HL-60/S4 treated with retinoic acid at 250 ng/mL for 4 days and 3 days (cell line): ENCODE results near the gene IBA57.

Source experiments
- in situ Hi-C: fragments of 300-500 bp; cut with MboI; formaldehyde crosslinking; loops from 2 replicates; pipeline ENCODE4 v1.7.0; 2022; ENCODE audit warnings: low sequenced_read_pairs

Gene IBA57

GRCh38 chr1:228144193-228144992 is 21.2 kb upstream of the IBA57 start:
- in situ Hi-C loops = no loop called here

DNA sequence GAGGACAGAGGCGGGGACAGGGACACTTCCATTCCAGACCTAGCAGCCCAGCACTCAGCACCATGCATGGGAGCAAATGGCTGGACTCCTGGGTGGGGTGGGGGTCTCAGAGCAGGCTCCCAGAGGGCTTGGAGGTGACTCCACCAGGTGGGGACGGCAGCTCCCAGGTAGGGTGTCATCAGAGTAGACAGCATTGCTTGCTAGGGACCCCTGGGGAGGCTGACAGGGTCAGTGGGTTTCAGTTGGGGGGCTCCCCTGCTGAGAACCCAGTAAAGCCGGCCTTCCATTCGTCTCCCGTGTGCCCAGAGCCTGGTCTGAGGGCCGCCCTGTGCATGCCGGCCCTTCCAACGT is 20.6 kb upstream of the IBA57 start:
- in situ Hi-C loops = no loop called here

- in situ Hi-C loops = no loop called here
Measured at GRCh38 chr1:228145463-228146416, 19.9 kb upstream of the IBA57 start.

GRCh38 chr1:228146417-228147150 is 19.0 kb upstream of the IBA57 start:
- in situ Hi-C loops = no loop called here

GRCh38 chr1:228147151-228147693 is 18.4 kb upstream of the IBA57 start:
- in situ Hi-C loops = no loop called here

DNA sequence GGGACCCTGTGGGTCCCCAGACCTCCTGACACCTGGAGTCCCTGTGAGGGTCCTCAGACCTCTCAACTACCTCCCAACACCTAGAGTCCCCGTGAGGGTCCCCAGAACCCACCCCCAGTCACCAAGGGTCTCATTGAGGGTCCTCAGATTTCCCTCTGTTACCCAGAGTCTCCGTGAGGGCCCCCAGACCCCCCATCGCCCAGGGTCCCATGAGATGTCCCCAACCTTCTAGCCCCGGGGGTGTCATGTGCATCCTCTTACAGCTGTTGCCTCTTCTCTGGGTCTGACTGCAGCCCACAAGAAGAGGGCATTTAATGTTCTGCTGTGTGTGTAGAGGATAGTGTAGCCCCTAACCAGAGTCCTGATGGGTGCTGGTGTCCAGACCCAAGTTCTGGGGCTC is 17.8 kb upstream of the IBA57 start:
- in situ Hi-C loops = no loop called here

GRCh38 chr1:228148196-228148861 is 17.3 kb upstream of the IBA57 start:
- in situ Hi-C loops = no loop called here

DNA sequence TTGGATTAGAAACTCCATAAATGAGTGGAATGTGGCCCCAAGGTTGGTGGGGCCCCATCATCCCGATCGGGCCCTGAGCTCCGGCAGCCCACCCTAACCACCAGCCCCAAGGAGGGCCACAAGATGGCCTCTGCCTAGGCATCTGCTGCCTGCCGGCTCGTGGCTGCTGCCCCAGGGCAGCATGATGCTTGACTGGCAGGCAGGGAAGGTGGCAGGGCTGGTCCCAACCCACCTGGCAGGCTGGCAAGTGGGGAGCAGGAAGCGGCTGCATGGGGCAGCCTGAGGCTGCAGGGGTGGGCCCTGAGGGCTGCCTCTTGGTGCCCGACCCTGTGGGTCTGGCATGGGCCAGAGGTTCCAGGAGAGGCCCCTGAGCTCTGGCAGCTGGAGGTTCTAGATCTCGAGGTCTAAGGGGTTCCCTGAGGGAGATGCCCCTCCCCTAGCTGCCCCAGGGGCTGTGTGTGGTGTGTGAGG is 16.6 kb upstream of the IBA57 start:
- in situ Hi-C loops = no loop called here

DNA sequence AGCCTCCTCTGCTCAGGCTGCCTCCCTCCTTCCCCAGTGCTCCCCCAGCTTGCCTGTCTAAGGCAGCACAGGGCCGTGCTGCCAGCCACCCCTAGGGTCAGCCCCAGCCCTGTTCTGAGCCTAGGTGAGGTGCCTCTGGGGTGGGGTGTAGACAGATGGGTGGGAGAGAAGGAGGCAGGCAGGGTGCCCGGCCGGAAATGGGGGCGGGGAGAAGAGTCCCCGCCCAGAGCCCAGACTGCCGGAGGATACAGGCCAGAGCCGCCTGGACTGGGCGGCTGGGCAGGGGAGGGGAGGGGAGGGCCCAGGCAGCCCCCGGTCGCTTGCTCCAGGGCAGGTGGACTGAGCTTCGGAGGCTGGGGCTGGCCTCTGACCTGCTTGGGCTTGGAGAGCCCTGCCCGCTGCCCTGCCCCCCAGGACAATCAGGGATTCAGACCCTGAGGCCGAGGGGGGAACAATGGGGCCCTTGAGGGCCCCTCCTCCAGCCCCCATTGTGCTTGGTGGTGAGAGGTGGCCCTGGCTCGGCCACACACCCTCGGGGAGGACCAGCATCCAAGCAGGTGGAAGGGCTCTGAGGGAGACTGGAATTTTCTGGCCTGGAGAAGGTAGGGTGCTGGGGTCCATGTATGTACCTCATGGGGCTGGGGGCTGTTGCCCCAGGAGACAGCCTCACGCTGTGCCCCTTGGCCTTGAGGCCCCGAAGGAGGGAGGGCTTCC is 16.0 kb upstream of the IBA57 start, which contains the start of gene GJC2:
Gene GJC2 (plus strand): TSS at position 525 of the 714 bp plus-strand sequence. CDS start 7,829 bp downstream, outside the sequence.
- in situ Hi-C loops = no loop called here

DNA sequence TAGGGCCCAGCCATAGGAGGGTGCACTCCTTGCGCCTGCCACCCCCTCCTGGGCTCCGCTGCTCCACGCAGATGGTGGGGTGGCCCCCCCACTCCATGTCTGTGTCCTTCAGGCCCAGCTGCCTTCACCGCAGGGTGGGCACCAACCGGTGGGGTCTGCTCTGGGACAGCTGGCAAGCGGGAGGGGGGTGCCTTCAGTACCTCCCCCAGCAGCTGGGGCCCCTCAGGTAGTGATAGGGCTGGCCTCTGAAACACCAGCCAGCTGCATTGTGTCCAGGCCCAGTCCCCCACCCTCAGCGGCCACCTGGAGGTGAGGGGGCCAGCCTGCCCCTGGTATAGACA is 15.5 kb upstream of the IBA57 start:
- in situ Hi-C loops = no loop called here

DNA sequence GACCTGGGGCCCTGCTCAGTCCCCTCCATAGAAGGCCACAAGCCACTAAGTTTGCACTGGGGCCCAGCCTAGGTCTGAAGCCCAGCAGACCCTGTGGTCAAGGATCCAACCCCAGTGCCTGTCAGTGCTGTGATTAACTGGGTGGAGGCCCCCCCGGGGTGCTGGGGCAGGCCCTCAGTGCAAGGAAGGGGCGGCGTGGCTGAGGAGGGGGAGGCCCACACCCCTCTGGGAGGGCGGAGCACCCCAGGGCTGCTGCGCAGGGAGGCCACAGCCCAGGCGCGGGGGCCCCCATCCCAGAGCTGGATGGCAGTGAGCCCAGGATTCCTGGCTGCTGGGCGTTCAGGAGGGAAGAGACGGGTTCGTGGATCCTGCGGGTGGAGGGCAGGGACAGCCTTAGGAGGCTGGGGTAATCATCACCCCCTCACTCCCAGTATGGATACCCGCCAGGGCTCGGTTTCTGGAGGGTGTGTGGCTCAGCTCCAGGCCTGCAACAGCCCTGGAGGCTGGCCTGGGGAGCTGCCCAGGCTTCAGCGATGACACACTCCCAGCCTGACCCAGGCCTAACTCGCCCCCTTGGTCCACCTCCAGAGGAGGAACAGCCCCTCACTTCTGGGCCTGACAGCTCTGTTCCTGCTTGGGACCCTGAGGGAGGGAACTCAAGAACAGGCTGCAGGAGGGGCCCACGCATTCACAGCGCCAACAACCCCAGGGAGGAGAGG is 15.0 kb upstream of the IBA57 start:
- in situ Hi-C loops = no loop called here

DNA sequence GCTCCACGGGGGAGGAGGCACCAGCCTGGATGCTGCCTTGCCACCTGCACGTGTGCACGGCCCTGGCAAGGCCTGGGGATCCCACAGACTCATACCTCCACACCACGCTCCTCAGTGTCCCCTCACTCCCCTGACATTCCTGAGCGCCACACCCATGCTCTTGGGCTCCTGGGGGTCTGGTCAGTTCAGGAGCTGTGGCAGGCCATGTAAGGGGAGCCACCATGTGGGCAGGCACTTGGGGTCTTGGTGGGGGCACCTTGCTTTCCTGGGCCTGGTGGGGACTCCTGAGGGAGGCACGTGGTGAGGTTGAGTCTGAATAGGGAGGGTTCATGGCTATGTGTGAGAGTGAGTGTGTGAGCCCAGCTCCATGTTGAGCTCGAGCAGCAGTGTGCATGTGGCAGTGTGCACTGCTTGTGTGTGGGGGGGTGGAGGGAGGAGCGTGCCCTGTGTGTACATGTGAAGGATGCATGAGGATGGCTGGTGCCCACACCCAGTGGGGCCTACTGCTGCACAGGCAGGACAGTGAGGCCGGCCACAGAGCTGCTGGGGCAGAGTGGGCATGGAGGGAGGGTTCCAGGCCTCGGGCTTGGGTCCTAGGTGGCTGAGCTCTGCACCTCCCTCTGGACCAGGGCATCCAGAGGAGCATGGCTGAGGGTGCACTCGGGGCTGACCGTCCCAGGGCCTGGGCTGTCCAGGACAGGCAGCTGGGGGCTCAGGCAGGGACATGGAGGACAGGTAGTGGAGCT is 14.3 kb upstream of the IBA57 start:
- in situ Hi-C loops = no loop called here

DNA sequence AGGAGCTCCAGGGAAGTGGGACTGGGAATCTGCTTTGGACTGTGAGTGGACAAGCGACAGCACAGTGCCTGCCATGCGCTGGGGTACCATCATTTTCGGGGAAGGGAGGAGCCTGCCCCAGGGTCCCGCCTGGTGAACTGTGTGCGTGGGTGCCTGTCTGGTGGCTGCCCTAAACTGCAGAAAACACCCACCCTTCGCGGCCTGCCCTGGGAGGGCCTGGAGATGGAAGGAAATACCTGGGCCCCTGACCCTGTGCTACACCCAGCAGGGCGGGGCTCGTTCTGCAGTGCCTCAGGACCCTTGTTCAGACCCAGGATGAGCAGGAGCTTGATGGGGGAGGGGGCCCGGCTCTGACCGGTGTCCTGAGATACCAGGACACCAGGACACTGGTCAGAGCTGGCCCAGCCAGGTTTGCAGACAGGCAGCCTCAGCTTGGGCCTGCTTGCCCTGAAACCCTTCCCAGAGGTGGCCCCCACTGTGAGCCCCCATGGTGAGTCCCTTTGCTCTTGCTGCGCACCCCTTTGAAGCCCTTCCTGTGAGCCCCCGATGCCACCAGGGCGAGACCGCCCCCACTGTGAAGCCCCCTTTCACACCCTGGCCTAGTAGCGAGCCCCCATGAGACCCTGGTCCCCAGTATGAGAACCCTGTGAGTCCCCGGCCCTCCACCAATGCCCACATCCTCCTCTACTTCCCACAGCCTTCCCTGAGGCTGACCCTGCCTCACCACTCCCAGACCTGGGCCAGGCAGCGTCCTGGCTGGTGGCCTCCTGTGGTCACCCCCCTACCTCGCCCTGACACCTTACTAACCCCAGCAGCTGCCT is 13.3 kb upstream of the IBA57 start:
- in situ Hi-C loops = no loop called here

GRCh38 chr1:228152918-228153258 is 12.7 kb upstream of the IBA57 start:
- in situ Hi-C loops = no loop called here

- in situ Hi-C loops = no loop called here
Measured at GRCh38 chr1:228154021-228154669, 11.5 kb upstream of the IBA57 start.

- in situ Hi-C loops = no loop called here
Measured at GRCh38 chr1:228154670-228155571, 10.7 kb upstream of the IBA57 start.
